ENCODE measurements around the gene USP20.

USP20 gene

GRCh38 chr9:129929496-129930125 is 94.4 kb downstream of the USP20 start:
- DNase-seq, result no peak

- no peak for DNase-seq
Measured at GRCh38 chr9:129930743-129931142, 95.5 kb downstream of the USP20 start.
